HepG2 (cell line): ENCODE results near the gene ARMH1. TPM values are rescaled to one million over a fixed set of nuclear protein-coding genes. Genes with fewer than 3 reads are reported as not detected.

Source experiments
- ARNT2 ChIP-seq: sonication (generic); formaldehyde crosslinking; IDR thresholded peaks from 2 replicates; pipeline ENCODE4 v1.8.0; 2022; ENCODE audit warnings: mild to moderate bottlenecking, low read depth, missing genetic modification reagents, moderate library complexity
- CENPX ChIP-seq: sonication (generic); formaldehyde crosslinking; IDR thresholded peaks from 2 replicates; pipeline ENCODE4 v1.9.0; 2021; ENCODE audit warnings: mild to moderate bottlenecking, missing genetic modification reagents, moderate library complexity
- CREB1 ChIP-seq, 2 experiments: fragments of 450-650 bp in 1 of 2; IDR thresholded peaks; 2 replicates each; pipeline ENCODE4 v1.6.1; 2016 to 2017; ENCODE audit warnings: control low read depth in 1 of 2, mild to moderate bottlenecking in 1 of 2, missing compliant biosample characterization in 1 of 2, missing genetic modification characterization in 1 of 2
- ERF ChIP-seq: IDR thresholded peaks from 2 replicates; pipeline ENCODE4 v1.6.1; 2018; ENCODE audit warnings: missing biosample characterization, missing genetic modification reagents
- FOXJ3 ChIP-seq: sonication (generic); formaldehyde crosslinking; IDR thresholded peaks from 2 replicates; pipeline ENCODE4 v1.4.0; 2020; ENCODE audit warnings: missing genetic modification reagents, mild to moderate bottlenecking, borderline replicate concordance
- GABPB1 ChIP-seq: IDR thresholded peaks from 2 replicates; pipeline ENCODE4 v1.6.1; 2016; ENCODE audit warnings: mild to moderate bottlenecking, missing genetic modification reagents, moderate library complexity, missing compliant biosample characterization
- JUN ChIP-seq: sonication (generic); formaldehyde crosslinking; IDR thresholded peaks from 2 replicates; pipeline ENCODE4 v1.4.0; 2020; ENCODE audit warnings: mild to moderate bottlenecking, missing genetic modification reagents
- MIER3 ChIP-seq: IDR thresholded peaks from 2 replicates; pipeline ENCODE4 v1.6.1; 2016; ENCODE audit warnings: missing compliant biosample characterization, borderline replicate concordance
- MYC ChIP-seq: sonication (generic); formaldehyde crosslinking; IDR thresholded peaks from 2 replicates; pipeline ENCODE4 v1.9.0; 2021; ENCODE audit warnings: missing genetic modification reagents, borderline replicate concordance
- POLR2A ChIP-seq, 2 experiments: IDR thresholded peaks; 2 replicates each; pipeline ENCODE4 v1.6.1; 2011; ENCODE audit warnings: low read depth in 2 of 2, low read length in 2 of 2, mild to moderate bottlenecking in 1 of 2, moderate library complexity in 1 of 2; ENCODE audit not compliant: insufficient read depth in 1 of 2
- RFX3 ChIP-seq: IDR thresholded peaks from 2 replicates; pipeline ENCODE4 v1.6.1; 2016; ENCODE audit warnings: missing biosample characterization, missing genetic modification reagents
- SMAD3 ChIP-seq: sonication (generic); formaldehyde crosslinking; IDR thresholded peaks from 2 replicates; pipeline ENCODE4 v1.4.0; 2020; ENCODE audit warnings: missing genetic modification reagents
- TCF7L2 ChIP-seq: IDR thresholded peaks from 2 replicates; pipeline ENCODE4 v1.6.1; 2011; ENCODE audit warnings: mild to moderate bottlenecking, low read depth, low read length, moderate library complexity
- TRIM24 ChIP-seq: sonication (generic); formaldehyde crosslinking; IDR thresholded peaks from 2 replicates; pipeline ENCODE4 v1.8.0; 2022; ENCODE audit warnings: mild to moderate bottlenecking, missing genetic modification reagents
- XBP1 ChIP-seq: sonication (generic); formaldehyde crosslinking; IDR thresholded peaks from 2 replicates; pipeline ENCODE4 v1.5.0; 2020; ENCODE audit warnings: missing genetic modification reagents
- ZNF124 ChIP-seq: sonication (generic); formaldehyde crosslinking; IDR thresholded peaks from 2 replicates; pipeline ENCODE4 v1.4.0; 2020; ENCODE audit warnings: missing genetic modification reagents
- ZNF30 ChIP-seq: sonication (generic); formaldehyde crosslinking; IDR thresholded peaks from 2 replicates; pipeline ENCODE4 v1.5.0; 2020; ENCODE audit warnings: mild to moderate bottlenecking, missing genetic modification reagents
- ZNF343 ChIP-seq: sonication (generic); formaldehyde crosslinking; IDR thresholded peaks from 2 replicates; pipeline ENCODE4 v1.4.0; 2020; ENCODE audit warnings: mild to moderate bottlenecking, missing genetic modification reagents
- polyA plus RNA-seq, 8 experiments: library from polyadenylated mRNA; depleted of rRNA in 3 of 8; stranded (reverse) in 7 of 8; unstranded in 1 of 8; fragments of >200 nt; fragmentation: Illumina TruSeq in 4 of 8; extraction: Trizol in 4 of 8; gene quantifications; 2 replicates each; pipeline versions ENCODE4 v1.2.1 to v1.2.3, GENCODE V29; 2011 to 2016; ENCODE audit warnings: low read depth in 4 of 8, missing spikeins in 1 of 8, mixed read lengths in 1 of 8; ENCODE audit not compliant: insufficient read depth in 1 of 8
- total RNA-seq, 5 experiments: library from RNA; depleted of rRNA; stranded (reverse); fragments of >200 nt; fragmentation: Illumina TruSeq; extraction: Trizol; gene quantifications; 2 replicates each; pipeline ENCODE4 v1.2.3, GENCODE V29; 2016; ENCODE audit warnings: low read depth in 1 of 5
- TF ChIP-seq, protein P1 (sequence below): sonication (generic); formaldehyde crosslinking; IDR thresholded peaks from 2 replicates; pipeline ENCODE4 v1.4.0; 2020; ENCODE audit warnings: mild to moderate bottlenecking, missing genetic modification reagents
- TF ChIP-seq, protein P2 (sequence below): sonication (generic); formaldehyde crosslinking; IDR thresholded peaks from 2 replicates; pipeline ENCODE4 v1.4.0; 2020; ENCODE audit warnings: missing genetic modification reagents
- TF ChIP-seq, protein P3 (sequence below): sonication (generic); formaldehyde crosslinking; IDR thresholded peaks from 2 replicates; pipeline ENCODE4 v1.4.0; 2020; ENCODE audit warnings: mild to moderate bottlenecking, missing genetic modification reagents
- TF ChIP-seq, protein P4 (sequence below): fragments of 450-650 bp; IDR thresholded peaks from 2 replicates; pipeline ENCODE4 v1.6.1; 2016
- TF ChIP-seq, protein P5 (sequence below): sonication (generic); formaldehyde crosslinking; IDR thresholded peaks from 2 replicates; pipeline ENCODE4 v1.5.1; 2020; ENCODE audit warnings: missing genetic modification reagents, mild to moderate bottlenecking, borderline replicate concordance

Gene ARMH1
- total and polyA plus RNA-seq, 2 of the 13 experiments (the other 11 are each of a cell fraction or from before 2014, with no cell fraction given): 0.69 TPM; not detected in 1

DNA sequence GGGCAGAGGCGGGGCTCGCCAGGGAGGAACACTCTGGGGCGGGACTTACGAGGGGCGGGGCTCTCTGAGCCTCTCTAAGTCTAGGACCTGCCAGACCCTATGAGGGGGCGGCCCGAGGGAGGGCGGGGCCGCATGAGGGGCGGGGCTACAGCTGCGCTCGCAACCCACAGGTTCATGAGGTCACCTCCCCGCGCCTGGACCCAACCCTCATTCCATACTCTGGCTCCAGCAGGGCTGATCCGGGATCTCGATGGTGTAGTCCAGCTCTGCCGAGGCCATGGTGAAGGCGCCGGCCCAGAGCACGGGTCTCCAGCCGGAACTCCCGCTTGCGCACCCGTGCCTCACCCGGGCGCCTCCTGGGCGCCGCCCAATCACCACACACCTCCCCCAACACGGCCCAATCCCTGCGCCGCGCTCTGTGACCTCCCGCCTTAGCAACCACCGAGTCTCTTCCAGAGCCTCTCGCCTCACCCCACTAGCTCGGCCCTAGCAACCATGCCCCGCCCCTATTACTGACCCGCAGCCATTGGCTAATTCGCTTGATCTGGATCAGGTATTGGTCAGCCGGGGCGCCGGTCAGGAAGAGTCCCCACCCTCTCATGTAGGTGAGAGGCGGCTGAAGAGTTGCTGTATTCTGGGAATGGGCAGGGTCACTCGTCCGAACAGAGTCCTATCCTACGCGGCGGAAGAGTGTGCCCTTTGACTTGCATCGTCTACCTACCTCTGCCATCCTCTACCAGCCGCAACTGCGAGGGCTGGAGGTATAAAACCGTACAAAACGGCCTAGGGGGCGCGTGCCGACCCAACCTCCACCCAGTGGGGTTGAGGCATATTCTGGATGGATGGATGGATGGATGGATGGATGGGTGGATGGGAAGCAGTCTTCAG is at the start of gene ARMH1, which contains the start of gene TMEM53 (continued):
- TF ChIP-seq, protein P1, sequence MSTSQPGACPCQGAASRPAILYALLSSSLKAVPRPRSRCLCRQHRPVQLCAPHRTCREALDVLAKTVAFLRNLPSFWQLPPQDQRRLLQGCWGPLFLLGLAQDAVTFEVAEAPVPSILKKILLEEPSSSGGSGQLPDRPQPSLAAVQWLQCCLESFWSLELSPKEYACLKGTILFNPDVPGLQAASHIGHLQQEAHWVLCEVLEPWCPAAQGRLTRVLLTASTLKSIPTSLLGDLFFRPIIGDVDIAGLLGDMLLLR (CRISPR knock-in tag): no peak
- TF ChIP-seq CREB1 (IDR thresholded peaks at IDR 0.05): peak; percentile 84
- TF ChIP-seq CREB1 (CRISPR knock-in tag; IDR thresholded peaks at IDR 0.05): peak; percentile 93
- peak; percentile 70 to 91 for TF ChIP-seq POLR2A (IDR thresholded peaks at IDR 0.05; ENCODE audit: insufficient read depth in 1 of 2, low read depth in 2 of 2, low read length in 2 of 2)
- TF ChIP-seq CENPX (CRISPR knock-in tag): no peak
- no peak for TF ChIP-seq ZNF343 (CRISPR knock-in tag)
- no peak for TF ChIP-seq TCF7L2
- 0 out of 2 replicates have a peak, but pooled peaks have one; percentile 47 for TF ChIP-seq SMAD3
- no peak; the same call in 1 of the 2 replicates for TF ChIP-seq ARNT2 (CRISPR knock-in tag)
- TF ChIP-seq ZNF124: no peak
- no peak for TF ChIP-seq ZNF30
- TF ChIP-seq, protein P2, sequence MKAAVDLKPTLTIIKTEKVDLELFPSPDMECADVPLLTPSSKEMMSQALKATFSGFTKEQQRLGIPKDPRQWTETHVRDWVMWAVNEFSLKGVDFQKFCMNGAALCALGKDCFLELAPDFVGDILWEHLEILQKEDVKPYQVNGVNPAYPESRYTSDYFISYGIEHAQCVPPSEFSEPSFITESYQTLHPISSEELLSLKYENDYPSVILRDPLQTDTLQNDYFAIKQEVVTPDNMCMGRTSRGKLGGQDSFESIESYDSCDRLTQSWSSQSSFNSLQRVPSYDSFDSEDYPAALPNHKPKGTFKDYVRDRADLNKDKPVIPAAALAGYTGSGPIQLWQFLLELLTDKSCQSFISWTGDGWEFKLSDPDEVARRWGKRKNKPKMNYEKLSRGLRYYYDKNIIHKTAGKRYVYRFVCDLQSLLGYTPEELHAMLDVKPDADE (CRISPR knock-in tag): no peak
- TF ChIP-seq XBP1 (CRISPR knock-in tag): no peak
- TF ChIP-seq, protein P3, sequence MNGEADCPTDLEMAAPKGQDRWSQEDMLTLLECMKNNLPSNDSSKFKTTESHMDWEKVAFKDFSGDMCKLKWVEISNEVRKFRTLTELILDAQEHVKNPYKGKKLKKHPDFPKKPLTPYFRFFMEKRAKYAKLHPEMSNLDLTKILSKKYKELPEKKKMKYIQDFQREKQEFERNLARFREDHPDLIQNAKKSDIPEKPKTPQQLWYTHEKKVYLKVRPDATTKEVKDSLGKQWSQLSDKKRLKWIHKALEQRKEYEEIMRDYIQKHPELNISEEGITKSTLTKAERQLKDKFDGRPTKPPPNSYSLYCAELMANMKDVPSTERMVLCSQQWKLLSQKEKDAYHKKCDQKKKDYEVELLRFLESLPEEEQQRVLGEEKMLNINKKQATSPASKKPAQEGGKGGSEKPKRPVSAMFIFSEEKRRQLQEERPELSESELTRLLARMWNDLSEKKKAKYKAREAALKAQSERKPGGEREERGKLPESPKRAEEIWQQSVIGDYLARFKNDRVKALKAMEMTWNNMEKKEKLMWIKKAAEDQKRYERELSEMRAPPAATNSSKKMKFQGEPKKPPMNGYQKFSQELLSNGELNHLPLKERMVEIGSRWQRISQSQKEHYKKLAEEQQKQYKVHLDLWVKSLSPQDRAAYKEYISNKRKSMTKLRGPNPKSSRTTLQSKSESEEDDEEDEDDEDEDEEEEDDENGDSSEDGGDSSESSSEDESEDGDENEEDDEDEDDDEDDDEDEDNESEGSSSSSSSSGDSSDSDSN: peak; percentile 29; the same call in 1 of the 2 replicates
- TF ChIP-seq MYC (CRISPR knock-in tag): peak; percentile 75; the same call in 1 of the 2 replicates
- TF ChIP-seq, protein P4, sequence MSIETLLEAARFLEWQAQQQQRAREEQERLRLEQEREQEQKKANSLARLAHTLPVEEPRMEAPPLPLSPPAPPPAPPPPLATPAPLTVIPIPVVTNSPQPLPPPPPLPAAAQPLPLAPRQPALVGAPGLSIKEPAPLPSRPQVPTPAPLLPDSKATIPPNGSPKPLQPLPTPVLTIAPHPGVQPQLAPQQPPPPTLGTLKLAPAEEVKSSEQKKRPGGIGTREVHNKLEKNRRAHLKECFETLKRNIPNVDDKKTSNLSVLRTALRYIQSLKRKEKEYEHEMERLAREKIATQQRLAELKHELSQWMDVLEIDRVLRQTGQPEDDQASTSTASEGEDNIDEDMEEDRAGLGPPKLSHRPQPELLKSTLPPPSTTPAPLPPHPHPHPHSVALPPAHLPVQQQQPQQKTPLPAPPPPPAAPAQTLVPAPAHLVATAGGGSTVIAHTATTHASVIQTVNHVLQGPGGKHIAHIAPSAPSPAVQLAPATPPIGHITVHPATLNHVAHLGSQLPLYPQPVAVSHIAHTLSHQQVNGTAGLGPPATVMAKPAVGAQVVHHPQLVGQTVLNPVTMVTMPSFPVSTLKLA: peak; percentile 36; the same call in 1 of the 2 replicates
- TF ChIP-seq RFX3: peak; percentile 95
- 0 out of 2 replicates have a peak, but pooled peaks have one; percentile 22 for TF ChIP-seq FOXJ3 (CRISPR knock-in tag)
- TF ChIP-seq, protein P5, sequence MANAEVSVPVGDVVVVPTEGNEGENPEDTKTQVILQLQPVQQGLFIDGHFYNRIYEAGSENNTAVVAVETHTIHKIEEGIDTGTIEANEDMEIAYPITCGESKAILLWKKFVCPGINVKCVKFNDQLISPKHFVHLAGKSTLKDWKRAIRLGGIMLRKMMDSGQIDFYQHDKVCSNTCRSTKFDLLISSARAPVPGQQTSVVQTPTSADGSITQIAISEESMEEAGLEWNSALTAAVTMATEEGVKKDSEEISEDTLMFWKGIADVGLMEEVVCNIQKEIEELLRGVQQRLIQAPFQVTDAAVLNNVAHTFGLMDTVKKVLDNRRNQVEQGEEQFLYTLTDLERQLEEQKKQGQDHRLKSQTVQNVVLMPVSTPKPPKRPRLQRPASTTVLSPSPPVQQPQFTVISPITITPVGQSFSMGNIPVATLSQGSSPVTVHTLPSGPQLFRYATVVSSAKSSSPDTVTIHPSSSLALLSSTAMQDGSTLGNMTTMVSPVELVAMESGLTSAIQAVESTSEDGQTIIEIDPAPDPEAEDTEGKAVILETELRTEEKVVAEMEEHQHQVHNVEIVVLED (CRISPR knock-in tag): peak; percentile 49; the same call in 1 of the 2 replicates
- no peak for TF ChIP-seq MIER3 (CRISPR knock-in tag)
- peak; percentile 56 for TF ChIP-seq ERF (CRISPR knock-in tag)
- no peak for TF ChIP-seq TRIM24
- no peak for TF ChIP-seq JUN (CRISPR knock-in tag)
- peak; percentile 90; the same call in 1 of the 2 replicates for TF ChIP-seq GABPB1 (CRISPR knock-in tag)
